ENCODE measurements around the gene KLHL1.

Gene KLHL1

DNA sequence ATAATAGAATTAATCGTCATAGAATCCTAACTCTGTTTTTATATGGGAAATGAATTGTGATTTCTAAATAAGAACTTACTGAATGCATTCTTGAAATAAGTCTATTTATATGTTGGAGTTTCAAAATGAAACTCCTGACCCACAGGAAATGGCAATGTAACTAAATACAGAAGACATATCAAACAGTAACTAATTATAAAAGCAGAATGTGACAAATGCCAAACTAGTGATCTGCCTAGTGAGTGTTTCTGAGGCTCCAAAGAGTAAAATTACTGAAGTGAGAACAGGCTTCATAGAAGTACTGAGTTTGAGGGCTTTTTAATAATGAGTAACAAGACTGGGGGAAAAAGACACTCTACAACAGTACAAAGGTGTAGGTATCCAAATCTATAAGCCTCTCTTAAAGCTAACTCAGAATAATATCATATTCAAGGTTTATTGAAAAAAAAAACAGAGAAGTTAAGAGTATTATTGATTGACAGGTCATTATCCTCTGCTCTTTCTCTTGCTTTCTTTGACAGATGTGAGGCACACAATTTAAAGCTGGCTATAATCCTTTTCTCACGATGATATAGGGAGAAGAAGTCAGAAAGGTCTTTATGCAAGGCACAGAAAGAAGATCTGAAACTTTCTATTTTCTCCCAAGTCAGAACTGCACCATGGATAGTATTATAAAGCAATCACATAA lies 18.1 kb downstream of the KLHL1 start:
- no peaks in the 10 kb centered on the region for H3K27me3 ChIP-seq (ENCODE audit: control insufficient read depth in 1 of 2, insufficient read depth in 2 of 2, low read length in 2 of 2)
- H3K36me3 ChIP-seq (ENCODE audit: control insufficient read depth in 2 of 2, insufficient read depth in 2 of 2, low read length in 2 of 2): no peaks in the 10 kb centered on the region
- H3K9ac ChIP-seq (ENCODE audit: low read length in 2 of 2): no peak overlapping the region
- H3K9me3 ChIP-seq (ENCODE audit: control insufficient read depth in 2 of 2, low read length in 2 of 2): no peaks in the 10 kb centered on the region
- H3K4me1 ChIP-seq (ENCODE audit: control insufficient read depth, insufficient read depth, low read length): no peaks in the 10 kb centered on the region
- H3K27ac ChIP-seq (ENCODE audit: low read length): no peak overlapping the region
- no peak overlapping the region for H3K4me3 ChIP-seq (ENCODE audit: low read length in 2 of 2)

DNA sequence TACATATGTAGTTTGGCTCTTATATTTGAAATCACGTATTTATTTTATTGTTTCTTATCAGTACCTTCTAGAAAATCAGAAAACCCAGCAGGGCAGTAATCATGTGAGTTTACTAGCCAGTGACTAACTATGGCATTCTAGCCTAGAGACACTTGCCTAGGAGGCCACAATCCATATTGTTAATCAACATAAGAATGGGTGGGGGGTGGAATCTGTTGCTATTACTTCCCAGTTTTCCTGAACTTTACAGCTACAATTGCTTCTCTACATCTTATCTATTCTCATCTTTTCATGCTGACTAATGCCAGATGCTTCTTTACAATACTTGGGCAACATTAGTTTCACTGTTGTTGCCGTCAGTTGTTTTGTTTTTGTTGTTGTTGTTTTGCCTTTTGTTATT lies 19.3 kb downstream of the KLHL1 start:
- Histone ChIP-seq H3K4me3 (ENCODE audit: low read length in 2 of 2) (no peak overlapping the region), H3K27ac (ENCODE audit: low read length) (no peak overlapping the region), H3K36me3 (ENCODE audit: control insufficient read depth in 2 of 2, insufficient read depth in 2 of 2, low read length in 2 of 2) (no peaks in the 10 kb centered on the region), H3K4me1 (ENCODE audit: control insufficient read depth, insufficient read depth, low read length) (no peaks in the 10 kb centered on the region), H3K27me3 (ENCODE audit: control insufficient read depth in 1 of 2, insufficient read depth in 2 of 2, low read length in 2 of 2) (no peaks in the 10 kb centered on the region), H3K9me3 (ENCODE audit: control insufficient read depth in 2 of 2, low read length in 2 of 2) (no peaks in the 10 kb centered on the region), H3K9ac (ENCODE audit: low read length in 2 of 2) (no peak overlapping the region)

DNA sequence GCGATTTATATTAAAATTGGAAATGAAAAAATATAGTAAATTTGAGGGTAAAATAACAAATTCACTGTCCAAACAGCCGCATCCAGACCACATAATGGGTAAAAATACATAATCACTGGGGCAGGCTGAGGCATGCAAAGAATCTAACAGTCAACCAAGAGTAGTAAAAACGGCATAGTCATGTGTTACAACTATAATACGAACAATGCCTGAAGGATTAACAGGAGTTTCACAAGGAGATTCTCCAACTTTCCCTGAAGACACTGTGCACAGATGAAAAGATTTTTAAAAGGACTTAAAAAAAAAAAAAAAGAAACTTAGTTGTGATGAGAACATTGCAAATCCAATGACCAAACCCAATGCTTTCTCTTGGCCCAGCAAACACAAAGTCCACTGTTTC lies 21.0 kb downstream of the KLHL1 start:
- H3K4me1 ChIP-seq (ENCODE audit: control insufficient read depth, insufficient read depth, low read length): no peaks in the 10 kb centered on the region
- H3K36me3 ChIP-seq (ENCODE audit: control insufficient read depth in 2 of 2, insufficient read depth in 2 of 2, low read length in 2 of 2): no peaks in the 10 kb centered on the region
- no peak overlapping the region for H3K4me3 ChIP-seq (ENCODE audit: low read length in 2 of 2)
- H3K27me3 ChIP-seq (ENCODE audit: control insufficient read depth in 1 of 2, insufficient read depth in 2 of 2, low read length in 2 of 2): no peaks in the 10 kb centered on the region
- no peak overlapping the region for H3K9ac ChIP-seq (ENCODE audit: low read length in 2 of 2)
- H3K9me3 ChIP-seq (ENCODE audit: control insufficient read depth in 2 of 2, low read length in 2 of 2): no peaks in the 10 kb centered on the region
- H3K27ac ChIP-seq (ENCODE audit: low read length): no peak overlapping the region

DNA sequence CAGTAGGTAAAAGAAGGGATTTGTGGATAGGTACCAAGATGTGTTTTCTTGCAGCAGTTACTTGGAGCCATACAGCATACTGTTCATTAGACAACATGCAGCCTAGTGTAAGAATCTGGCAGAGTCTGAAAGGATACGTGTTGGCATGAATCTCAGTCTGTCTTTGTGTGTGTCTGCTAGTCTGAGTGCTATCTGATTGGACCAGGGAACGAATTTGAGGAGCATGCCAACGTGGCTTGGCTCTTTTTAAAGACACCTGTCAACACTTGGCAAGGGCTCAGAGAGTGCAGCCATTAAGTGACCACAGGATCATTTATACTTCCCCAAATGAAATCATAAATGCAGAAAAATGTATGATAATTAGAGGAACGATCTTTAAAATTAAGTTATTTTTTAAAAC lies 28.2 kb downstream of the KLHL1 start:
- H3K36me3 ChIP-seq (ENCODE audit: control insufficient read depth in 2 of 2, insufficient read depth in 2 of 2, low read length in 2 of 2): no peaks in the 10 kb centered on the region
- H3K9me3 ChIP-seq (ENCODE audit: control insufficient read depth in 2 of 2, low read length in 2 of 2): peaks cover 0 to 2% of the 10 kb centered on the region in 2 donors
- H3K27me3 ChIP-seq (ENCODE audit: control insufficient read depth in 1 of 2, insufficient read depth in 2 of 2, low read length in 2 of 2): no peaks in the 10 kb centered on the region
- H3K27ac ChIP-seq (ENCODE audit: low read length): no peak overlapping the region
- no peak overlapping the region for H3K9ac ChIP-seq (ENCODE audit: low read length in 2 of 2)
- H3K4me1 ChIP-seq (ENCODE audit: control insufficient read depth, insufficient read depth, low read length): no peaks in the 10 kb centered on the region
- no peak overlapping the region for H3K4me3 ChIP-seq (ENCODE audit: low read length in 2 of 2)

DNA sequence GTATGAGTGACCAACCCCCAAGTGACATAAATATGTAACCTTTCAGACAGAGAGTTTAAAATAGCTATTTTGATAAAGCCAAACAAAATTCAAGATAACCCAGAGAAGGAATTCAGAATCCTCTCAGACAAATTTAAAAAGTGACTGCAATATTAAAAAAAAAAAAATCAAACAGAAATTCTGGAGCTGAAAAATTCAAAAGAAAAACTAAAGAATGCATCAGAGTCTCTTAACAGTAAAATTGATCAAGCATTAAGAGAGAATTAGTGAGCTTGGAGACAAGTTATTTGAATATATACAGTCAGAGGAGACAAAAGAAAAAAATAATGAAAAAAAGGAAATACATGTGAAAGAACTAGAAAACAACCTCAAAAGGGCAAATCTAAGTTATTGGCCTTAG lies 53.7 kb downstream of the KLHL1 start:
- Histone ChIP-seq H3K36me3 (ENCODE audit: control insufficient read depth in 2 of 2, insufficient read depth in 2 of 2, low read length in 2 of 2) (no peaks in the 10 kb centered on the region), H3K9ac (ENCODE audit: low read length in 2 of 2) (no peak overlapping the region), H3K27me3 (ENCODE audit: control insufficient read depth in 1 of 2, insufficient read depth in 2 of 2, low read length in 2 of 2) (no peaks in the 10 kb centered on the region), H3K4me3 (ENCODE audit: low read length in 2 of 2) (no peak overlapping the region), H3K27ac (ENCODE audit: low read length) (no peak overlapping the region), H3K9me3 (ENCODE audit: control insufficient read depth in 2 of 2, low read length in 2 of 2) (no peaks in the 10 kb centered on the region), H3K4me1 (ENCODE audit: control insufficient read depth, insufficient read depth, low read length) (no peaks in the 10 kb centered on the region)

DNA sequence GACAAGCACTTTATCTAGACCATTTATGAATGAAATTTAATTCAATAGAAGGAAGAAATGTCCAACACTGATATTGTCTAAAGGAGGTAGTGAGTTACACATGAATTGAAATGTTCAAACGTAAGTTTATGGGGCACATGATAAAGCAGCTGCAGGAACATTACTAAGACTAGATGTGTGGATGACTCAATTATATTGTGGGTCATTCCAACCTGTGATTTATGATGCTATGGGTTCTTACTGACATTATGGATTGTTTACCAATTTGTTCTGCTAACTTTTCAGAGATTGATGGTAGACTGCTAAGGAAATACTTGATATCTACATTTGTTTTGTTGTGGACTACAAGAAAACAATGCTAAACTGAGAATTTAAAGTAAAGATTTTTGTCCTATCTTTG lies 56.7 kb downstream of the KLHL1 start:
- H3K9me3 ChIP-seq (ENCODE audit: control insufficient read depth in 2 of 2, low read length in 2 of 2): no peaks in the 10 kb centered on the region
- H3K27me3 ChIP-seq (ENCODE audit: control insufficient read depth in 1 of 2, insufficient read depth in 2 of 2, low read length in 2 of 2): no peaks in the 10 kb centered on the region
- no peak overlapping the region for H3K4me3 ChIP-seq (ENCODE audit: low read length in 2 of 2)
- no peaks in the 10 kb centered on the region for H3K4me1 ChIP-seq (ENCODE audit: control insufficient read depth, insufficient read depth, low read length)
- no peaks in the 10 kb centered on the region for H3K36me3 ChIP-seq (ENCODE audit: control insufficient read depth in 2 of 2, insufficient read depth in 2 of 2, low read length in 2 of 2)
- no peak overlapping the region for H3K27ac ChIP-seq (ENCODE audit: low read length)
- H3K9ac ChIP-seq (ENCODE audit: low read length in 2 of 2): no peak overlapping the region

DNA sequence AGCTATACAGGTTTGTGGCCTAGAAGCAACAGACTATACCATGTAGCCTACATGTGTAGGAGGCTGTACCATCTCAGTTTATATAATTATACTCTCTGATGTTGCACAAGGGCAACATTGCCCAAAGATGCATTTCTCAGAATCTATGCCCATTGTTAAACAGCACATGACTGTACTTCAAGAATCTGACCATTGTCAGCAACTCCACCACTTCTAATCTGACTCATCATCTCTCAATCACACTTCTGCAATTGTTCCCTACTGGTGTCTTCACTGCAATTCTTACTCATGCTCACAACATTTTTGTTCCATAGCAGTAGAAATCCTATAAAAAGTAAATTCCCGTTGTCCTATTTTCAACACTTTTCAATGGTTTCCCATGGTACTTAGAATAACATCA lies 64.6 kb downstream of the KLHL1 start:
- Histone ChIP-seq H3K27me3 (ENCODE audit: control insufficient read depth in 1 of 2, insufficient read depth in 2 of 2, low read length in 2 of 2) (no peaks in the 10 kb centered on the region), H3K9me3 (ENCODE audit: control insufficient read depth in 2 of 2, low read length in 2 of 2) (no peaks in the 10 kb centered on the region), H3K36me3 (ENCODE audit: control insufficient read depth in 2 of 2, insufficient read depth in 2 of 2, low read length in 2 of 2) (no peaks in the 10 kb centered on the region), H3K4me1 (ENCODE audit: control insufficient read depth, insufficient read depth, low read length) (no peaks in the 10 kb centered on the region), H3K4me3 (ENCODE audit: low read length in 2 of 2) (no peak overlapping the region), H3K9ac (ENCODE audit: low read length in 2 of 2) (no peak overlapping the region), H3K27ac (ENCODE audit: low read length) (no peak overlapping the region)

DNA sequence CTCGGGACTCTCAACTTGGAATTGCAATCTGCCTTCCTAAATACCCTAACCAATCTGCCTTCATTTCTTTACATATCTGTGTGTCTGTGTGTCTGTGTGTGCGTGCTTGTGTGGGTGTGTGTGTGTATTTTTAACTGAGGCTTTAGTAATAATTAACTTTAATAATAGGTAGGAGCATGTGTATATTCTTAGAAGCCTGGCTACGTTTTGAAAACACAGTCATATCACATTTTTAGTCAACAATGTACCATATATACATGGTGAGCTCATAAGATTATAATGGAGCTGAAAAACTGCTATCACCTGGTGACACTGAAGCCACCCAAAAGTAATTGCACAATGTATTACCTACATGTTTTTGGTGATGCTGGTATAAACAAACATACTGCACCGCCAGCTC lies 66.1 kb downstream of the KLHL1 start:
- Histone ChIP-seq H3K27me3 (ENCODE audit: control insufficient read depth in 1 of 2, insufficient read depth in 2 of 2, low read length in 2 of 2) (no peaks in the 10 kb centered on the region), H3K9me3 (ENCODE audit: control insufficient read depth in 2 of 2, low read length in 2 of 2) (no peaks in the 10 kb centered on the region), H3K4me3 (ENCODE audit: low read length in 2 of 2) (no peak overlapping the region), H3K9ac (ENCODE audit: low read length in 2 of 2) (no peak overlapping the region), H3K27ac (ENCODE audit: low read length) (no peak overlapping the region), H3K36me3 (ENCODE audit: control insufficient read depth in 2 of 2, insufficient read depth in 2 of 2, low read length in 2 of 2) (no peaks in the 10 kb centered on the region), H3K4me1 (ENCODE audit: control insufficient read depth, insufficient read depth, low read length) (no peaks in the 10 kb centered on the region)

DNA sequence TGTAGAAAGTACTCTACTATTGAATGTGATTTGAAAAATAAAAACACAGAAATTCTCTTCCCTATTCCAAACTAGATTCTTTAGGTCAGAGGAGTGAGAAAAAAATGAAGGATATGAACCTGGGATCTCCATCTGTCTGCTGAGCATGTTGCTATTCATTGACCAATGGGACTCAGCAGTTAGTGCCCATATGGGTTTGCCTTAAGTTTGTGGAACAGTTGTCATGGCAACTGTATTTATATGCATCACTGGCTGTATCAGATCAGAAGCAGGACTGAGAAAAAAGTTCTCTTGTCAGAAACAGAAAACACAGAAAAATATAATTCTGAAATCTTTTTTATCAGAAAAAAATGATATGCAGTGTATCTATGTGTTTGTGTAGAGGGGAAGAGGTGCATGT lies 74.0 kb downstream of the KLHL1 start:
- H3K36me3 ChIP-seq (ENCODE audit: control insufficient read depth in 2 of 2, insufficient read depth in 2 of 2, low read length in 2 of 2): no peaks in the 10 kb centered on the region
- H3K27ac ChIP-seq (ENCODE audit: low read length): no peak overlapping the region
- no peaks in the 10 kb centered on the region for H3K9me3 ChIP-seq (ENCODE audit: control insufficient read depth in 2 of 2, low read length in 2 of 2)
- H3K4me3 ChIP-seq (ENCODE audit: low read length in 2 of 2): no peak overlapping the region
- H3K27me3 ChIP-seq (ENCODE audit: control insufficient read depth in 1 of 2, insufficient read depth in 2 of 2, low read length in 2 of 2): no peaks in the 10 kb centered on the region
- H3K9ac ChIP-seq (ENCODE audit: low read length in 2 of 2): no peak overlapping the region
- no peaks in the 10 kb centered on the region for H3K4me1 ChIP-seq (ENCODE audit: control insufficient read depth, insufficient read depth, low read length)

DNA sequence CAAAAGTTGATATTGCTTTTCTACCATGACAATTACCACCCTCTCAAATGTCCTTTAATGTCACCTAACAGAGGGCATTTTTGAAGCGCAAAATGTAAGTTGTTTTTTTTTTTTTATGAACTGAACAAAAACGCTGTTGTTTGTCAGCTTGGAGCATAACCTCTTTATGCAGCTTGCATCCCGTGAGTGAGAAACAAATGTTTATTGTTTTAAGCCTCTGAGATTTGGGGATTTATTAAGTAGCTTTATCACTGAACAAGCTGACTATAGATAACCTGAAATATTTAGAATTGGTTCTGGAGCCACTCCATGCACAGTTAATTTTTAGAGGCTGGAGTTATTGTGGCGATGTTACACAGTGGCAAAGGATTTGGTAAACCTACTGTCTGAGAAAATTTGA lies 80.7 kb downstream of the KLHL1 start:
- H3K4me3 ChIP-seq (ENCODE audit: low read length in 2 of 2): no peak overlapping the region
- H3K36me3 ChIP-seq (ENCODE audit: control insufficient read depth in 2 of 2, insufficient read depth in 2 of 2, low read length in 2 of 2): no peaks in the 10 kb centered on the region
- no peaks in the 10 kb centered on the region for H3K9me3 ChIP-seq (ENCODE audit: control insufficient read depth in 2 of 2, low read length in 2 of 2)
- H3K27me3 ChIP-seq (ENCODE audit: control insufficient read depth in 1 of 2, insufficient read depth in 2 of 2, low read length in 2 of 2): no peaks in the 10 kb centered on the region
- H3K9ac ChIP-seq (ENCODE audit: low read length in 2 of 2): no peak overlapping the region
- H3K27ac ChIP-seq (ENCODE audit: low read length): no peak overlapping the region
- no peaks in the 10 kb centered on the region for H3K4me1 ChIP-seq (ENCODE audit: control insufficient read depth, insufficient read depth, low read length)

DNA sequence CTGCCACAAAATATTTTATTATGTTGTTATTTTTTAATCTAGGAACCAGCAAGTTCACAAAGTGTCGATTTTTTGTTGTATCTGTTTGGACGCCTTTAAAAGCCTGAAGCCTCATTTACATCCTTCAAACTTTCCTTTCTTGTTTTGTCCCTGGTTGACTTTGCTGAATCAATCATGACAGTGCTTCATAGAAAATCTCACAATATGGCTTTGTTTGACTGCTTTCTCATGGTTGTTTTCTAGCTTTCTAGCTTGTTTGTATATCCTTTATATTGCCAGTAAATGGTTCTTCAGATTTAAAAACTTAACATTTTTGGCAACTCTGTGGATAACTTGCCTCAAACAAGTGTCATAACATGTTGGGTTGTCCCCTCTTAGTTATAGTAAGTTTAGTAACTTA lies 84.7 kb downstream of the KLHL1 start:
- Histone ChIP-seq H3K9me3 (ENCODE audit: control insufficient read depth in 2 of 2, low read length in 2 of 2) (no peaks in the 10 kb centered on the region), H3K27ac (ENCODE audit: low read length) (no peak overlapping the region)

More for the DNA sequence above, 84.7 kb downstream of the KLHL1 start:
- Histone ChIP-seq H3K27me3 (ENCODE audit: control insufficient read depth in 1 of 2, insufficient read depth in 2 of 2, low read length in 2 of 2) (no peaks in the 10 kb centered on the region), H3K4me1 (ENCODE audit: control insufficient read depth, insufficient read depth, low read length) (no peaks in the 10 kb centered on the region), H3K9ac (ENCODE audit: low read length in 2 of 2) (no peak overlapping the region), H3K4me3 (ENCODE audit: low read length in 2 of 2) (no peak overlapping the region), H3K36me3 (ENCODE audit: control insufficient read depth in 2 of 2, insufficient read depth in 2 of 2, low read length in 2 of 2) (no peaks in the 10 kb centered on the region)

Data from stomach smooth muscle (tissue), 2 donors.